ENCODE results near the gene RAP2B.

DNA sequence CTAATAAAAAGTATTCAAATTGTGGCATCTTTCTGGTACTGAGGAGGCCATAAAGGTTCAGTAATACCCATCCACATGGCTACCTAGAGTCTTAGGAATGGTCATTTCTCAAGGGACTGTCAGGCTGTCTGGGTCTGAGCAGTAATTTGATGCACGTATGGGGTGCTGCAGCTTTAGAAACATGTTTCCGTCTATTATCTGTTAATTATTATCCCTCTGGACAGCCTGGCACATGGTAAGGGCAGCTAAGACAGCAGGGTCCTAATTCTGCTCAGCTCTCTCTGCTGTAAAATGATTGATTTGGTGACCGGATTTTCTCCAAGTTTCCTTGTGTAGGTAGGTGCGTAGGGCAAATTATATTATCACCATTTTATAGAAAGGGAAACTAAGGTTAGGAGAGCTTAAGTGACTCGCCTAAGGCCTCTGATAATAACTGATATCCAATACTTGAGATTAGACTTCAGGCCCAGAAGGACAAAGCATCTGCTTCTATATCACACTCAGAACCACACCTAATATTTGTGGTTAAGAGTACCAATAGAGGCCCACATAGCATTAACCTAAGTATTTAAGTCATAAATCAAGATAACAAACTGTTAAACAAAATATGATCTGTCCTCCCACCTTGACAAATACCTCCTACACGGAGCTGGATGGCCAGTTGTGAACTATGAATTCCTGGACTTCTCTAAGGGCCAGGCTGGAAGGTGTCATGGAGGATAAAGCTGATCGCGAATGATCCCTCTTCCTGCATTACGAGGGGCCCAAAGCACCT is 2.9 kb upstream of the RAP2B start:
- TF ChIP-seq, protein P1, sequence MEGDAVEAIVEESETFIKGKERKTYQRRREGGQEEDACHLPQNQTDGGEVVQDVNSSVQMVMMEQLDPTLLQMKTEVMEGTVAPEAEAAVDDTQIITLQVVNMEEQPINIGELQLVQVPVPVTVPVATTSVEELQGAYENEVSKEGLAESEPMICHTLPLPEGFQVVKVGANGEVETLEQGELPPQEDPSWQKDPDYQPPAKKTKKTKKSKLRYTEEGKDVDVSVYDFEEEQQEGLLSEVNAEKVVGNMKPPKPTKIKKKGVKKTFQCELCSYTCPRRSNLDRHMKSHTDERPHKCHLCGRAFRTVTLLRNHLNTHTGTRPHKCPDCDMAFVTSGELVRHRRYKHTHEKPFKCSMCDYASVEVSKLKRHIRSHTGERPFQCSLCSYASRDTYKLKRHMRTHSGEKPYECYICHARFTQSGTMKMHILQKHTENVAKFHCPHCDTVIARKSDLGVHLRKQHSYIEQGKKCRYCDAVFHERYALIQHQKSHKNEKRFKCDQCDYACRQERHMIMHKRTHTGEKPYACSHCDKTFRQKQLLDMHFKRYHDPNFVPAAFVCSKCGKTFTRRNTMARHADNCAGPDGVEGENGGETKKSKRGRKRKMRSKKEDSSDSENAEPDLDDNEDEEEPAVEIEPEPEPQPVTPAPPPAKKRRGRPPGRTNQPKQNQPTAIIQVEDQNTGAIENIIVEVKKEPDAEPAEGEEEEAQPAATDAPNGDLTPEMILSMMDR (IDR thresholded peaks at IDR 0.05) = no peak
- no peak for TF ChIP-seq RAD21 (IDR thresholded peaks at IDR 0.05; ENCODE audit: low read length)
- no peak for TF ChIP-seq SIN3A (IDR thresholded peaks at IDR 0.05; ENCODE audit: borderline replicate concordance, low read depth, low read length)
- TF ChIP-seq TAF1 (IDR thresholded peaks at IDR 0.05; ENCODE audit: borderline replicate concordance, low read depth, low read length) = no peak
- TF ChIP-seq, protein P2, sequence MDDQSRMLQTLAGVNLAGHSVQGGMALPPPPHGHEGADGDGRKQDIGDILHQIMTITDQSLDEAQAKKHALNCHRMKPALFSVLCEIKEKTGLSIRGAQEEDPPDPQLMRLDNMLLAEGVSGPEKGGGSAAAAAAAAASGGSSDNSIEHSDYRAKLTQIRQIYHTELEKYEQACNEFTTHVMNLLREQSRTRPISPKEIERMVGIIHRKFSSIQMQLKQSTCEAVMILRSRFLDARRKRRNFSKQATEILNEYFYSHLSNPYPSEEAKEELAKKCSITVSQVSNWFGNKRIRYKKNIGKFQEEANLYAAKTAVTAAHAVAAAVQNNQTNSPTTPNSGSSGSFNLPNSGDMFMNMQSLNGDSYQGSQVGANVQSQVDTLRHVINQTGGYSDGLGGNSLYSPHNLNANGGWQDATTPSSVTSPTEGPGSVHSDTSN (IDR thresholded peaks at IDR 0.05) = no peak
- TF ChIP-seq, protein P3, sequence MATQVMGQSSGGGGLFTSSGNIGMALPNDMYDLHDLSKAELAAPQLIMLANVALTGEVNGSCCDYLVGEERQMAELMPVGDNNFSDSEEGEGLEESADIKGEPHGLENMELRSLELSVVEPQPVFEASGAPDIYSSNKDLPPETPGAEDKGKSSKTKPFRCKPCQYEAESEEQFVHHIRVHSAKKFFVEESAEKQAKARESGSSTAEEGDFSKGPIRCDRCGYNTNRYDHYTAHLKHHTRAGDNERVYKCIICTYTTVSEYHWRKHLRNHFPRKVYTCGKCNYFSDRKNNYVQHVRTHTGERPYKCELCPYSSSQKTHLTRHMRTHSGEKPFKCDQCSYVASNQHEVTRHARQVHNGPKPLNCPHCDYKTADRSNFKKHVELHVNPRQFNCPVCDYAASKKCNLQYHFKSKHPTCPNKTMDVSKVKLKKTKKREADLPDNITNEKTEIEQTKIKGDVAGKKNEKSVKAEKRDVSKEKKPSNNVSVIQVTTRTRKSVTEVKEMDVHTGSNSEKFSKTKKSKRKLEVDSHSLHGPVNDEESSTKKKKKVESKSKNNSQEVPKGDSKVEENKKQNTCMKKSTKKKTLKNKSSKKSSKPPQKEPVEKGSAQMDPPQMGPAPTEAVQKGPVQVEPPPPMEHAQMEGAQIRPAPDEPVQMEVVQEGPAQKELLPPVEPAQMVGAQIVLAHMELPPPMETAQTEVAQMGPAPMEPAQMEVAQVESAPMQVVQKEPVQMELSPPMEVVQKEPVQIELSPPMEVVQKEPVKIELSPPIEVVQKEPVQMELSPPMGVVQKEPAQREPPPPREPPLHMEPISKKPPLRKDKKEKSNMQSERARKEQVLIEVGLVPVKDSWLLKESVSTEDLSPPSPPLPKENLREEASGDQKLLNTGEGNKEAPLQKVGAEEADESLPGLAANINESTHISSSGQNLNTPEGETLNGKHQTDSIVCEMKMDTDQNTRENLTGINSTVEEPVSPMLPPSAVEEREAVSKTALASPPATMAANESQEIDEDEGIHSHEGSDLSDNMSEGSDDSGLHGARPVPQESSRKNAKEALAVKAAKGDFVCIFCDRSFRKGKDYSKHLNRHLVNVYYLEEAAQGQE (IDR thresholded peaks at IDR 0.05; ENCODE audit: low read depth, low read length) = no peak

Measured in SK-N-SH (cell line).